DOHH2 (cell line): ENCODE data around the gene SLC7A9.

ENCODE experiments used
- EZH2phosphoT487 ChIP-seq: fragments of 200-600 bp; sonication (generic); IDR thresholded peaks from 2 replicates; pipeline ENCODE4 v1.6.1; 2017; ENCODE audit warnings: borderline replicate concordance, mild to moderate bottlenecking, antibody characterized with exemption, low read length, moderate library complexity, mixed read lengths
- TF ChIP-seq, protein P1 (sequence below): fragments of 200-600 bp; sonication (generic); IDR thresholded peaks from one replicate; pipeline ENCODE4 v1.5.1; 2014; ENCODE audit warnings: antibody characterized with exemption, mild to moderate bottlenecking, low read depth, low read length; ENCODE audit not compliant: poor library complexity, severe bottlenecking

DNA sequence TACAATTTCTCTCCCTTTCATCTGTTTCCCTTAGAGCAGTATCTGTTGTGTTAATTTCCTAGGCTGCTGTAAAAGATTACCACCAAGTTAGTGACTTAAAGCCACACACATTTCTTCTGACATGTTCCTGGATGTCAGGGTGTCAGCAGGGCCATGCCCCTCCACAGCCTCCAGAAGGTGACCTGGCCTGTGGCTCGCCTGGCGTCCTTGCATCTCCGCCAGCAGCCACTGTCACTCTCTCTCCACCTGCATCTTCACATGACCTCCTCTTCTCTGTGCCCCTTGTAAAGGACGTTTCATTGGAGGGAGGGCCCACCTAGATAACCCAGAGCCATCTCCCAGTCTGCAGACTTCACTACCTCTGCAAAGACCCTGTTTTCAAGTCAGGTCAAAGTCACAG is 61.3 kb downstream of the SLC7A9 start:
- TF ChIP-seq, protein P1, sequence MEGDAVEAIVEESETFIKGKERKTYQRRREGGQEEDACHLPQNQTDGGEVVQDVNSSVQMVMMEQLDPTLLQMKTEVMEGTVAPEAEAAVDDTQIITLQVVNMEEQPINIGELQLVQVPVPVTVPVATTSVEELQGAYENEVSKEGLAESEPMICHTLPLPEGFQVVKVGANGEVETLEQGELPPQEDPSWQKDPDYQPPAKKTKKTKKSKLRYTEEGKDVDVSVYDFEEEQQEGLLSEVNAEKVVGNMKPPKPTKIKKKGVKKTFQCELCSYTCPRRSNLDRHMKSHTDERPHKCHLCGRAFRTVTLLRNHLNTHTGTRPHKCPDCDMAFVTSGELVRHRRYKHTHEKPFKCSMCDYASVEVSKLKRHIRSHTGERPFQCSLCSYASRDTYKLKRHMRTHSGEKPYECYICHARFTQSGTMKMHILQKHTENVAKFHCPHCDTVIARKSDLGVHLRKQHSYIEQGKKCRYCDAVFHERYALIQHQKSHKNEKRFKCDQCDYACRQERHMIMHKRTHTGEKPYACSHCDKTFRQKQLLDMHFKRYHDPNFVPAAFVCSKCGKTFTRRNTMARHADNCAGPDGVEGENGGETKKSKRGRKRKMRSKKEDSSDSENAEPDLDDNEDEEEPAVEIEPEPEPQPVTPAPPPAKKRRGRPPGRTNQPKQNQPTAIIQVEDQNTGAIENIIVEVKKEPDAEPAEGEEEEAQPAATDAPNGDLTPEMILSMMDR: no peak
- no peak for TF ChIP-seq EZH2phosphoT487
